ENCODE data around the gene MDM2.
A peak's percentile ranks its signal among the peaks of the same experiment; 100 is the strongest.

MDM2 gene

GRCh38 chr12:68851592-68852306, 43.8 kb downstream of the MDM2 start:
- DNase-seq (ENCODE audit: low spot score), result no peak

GRCh38 chr12:68853396-68854077, 45.6 kb downstream of the MDM2 start:
- no peak for DNase-seq (ENCODE audit: low spot score)

- DNase-seq (ENCODE audit: low spot score), result no peak
These were observed 46.1 kb downstream of the MDM2 start for GRCh38 chr12:68854078-68854468.

- DNase-seq (ENCODE audit: low spot score), result no peak
These were observed 46.6 kb downstream of the MDM2 start for GRCh38 chr12:68854554-68854953.

DNA sequence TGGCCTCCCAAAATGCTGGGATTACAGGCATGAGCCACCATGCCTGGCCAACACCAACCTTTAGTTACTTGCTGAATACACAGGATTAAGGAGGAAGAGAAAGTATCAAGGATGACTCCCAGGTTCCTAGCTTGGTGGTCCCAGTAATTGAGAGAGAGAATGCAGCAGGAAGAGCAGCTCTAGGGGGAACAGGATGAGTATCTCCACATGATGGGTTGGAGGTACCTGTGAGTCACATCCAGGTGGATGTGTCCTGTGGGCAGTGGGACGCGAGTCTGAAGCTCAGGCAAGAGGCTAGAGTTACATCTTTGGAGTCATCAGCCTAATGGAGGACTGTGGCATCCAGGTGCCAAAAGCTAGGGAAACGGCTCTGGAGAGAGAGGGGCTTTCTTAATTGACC, 47.1 kb downstream of the MDM2 start:
- no peak for DNase-seq (ENCODE audit: low spot score)

GRCh38 chr12:68855771-68856170, 47.8 kb downstream of the MDM2 start:
- DNase-seq (ENCODE audit: low spot score), result no peak

GRCh38 chr12:68856510-68856909, 48.5 kb downstream of the MDM2 start:
- DNase-seq (ENCODE audit: low spot score), result no peak

DNA sequence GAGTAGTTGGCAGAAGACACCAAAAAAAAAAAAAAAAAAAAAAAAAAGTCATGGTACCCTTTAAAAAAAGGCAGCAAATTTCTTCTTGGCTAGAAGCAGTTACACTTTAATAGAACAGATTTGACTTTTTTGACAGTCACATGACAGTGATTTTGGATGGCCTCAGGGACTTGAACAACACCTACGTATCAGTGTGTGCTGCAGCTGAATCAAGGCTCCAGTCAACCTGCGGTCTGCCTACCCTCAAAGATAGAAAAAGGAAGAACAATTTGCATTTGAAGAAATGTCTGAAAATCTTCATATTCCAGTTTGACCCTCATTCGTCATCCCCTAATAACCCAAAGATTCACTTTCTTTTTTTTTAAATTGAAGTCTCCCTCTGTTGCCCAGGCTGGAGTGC, 53.9 kb downstream of the MDM2 start:
- DNase-seq (ENCODE audit: low spot score), result no peak

- DNase-seq (ENCODE audit: low spot score), result no peak
These were observed 55.3 kb downstream of the MDM2 start for GRCh38 chr12:68863109-68863770.

- DNase-seq (ENCODE audit: low spot score), result peak; percentile 35
These were observed 56.0 kb downstream of the MDM2 start for GRCh38 chr12:68863886-68864454.

GRCh38 chr12:68864604-68865003, 56.6 kb downstream of the MDM2 start:
- no peak for DNase-seq (ENCODE audit: low spot score)

DNA sequence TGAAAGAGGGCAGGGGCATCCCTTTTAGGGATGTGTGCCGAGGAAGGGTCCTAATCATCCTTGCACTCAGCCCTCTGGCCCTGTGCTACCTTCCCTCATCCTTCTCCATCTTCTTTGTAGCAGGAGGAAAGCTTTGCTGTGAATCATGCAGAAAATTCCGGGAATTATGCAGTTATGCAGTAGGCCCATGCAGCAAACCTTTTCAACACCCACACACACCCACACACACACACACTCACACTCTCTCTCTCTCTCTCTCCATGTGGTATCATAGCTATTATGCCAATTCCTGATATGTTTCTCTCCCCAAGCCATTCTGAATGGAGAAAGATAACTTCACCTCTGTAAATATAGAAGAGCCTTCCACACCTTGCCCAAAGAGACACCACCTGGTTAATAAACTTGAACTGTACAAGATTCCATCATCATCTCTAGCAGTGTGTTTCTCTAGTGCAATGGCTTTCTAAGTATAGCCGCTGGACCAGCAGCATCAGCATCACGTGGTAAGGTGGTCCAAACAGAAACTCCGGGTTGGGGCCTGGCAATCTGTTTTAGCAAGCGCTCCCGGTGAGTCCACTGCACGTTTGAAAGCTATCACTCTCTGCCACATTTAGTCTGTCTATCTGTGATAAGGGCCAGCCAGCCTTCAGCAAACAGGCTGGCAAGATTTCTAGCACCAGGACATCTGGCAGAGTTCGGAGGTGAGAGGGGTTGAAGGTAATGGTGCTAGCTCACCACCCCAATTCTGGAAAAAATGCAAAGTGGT, 57.6 kb downstream of the MDM2 start:
- DNase-seq (ENCODE audit: low spot score), result no peak

DNA sequence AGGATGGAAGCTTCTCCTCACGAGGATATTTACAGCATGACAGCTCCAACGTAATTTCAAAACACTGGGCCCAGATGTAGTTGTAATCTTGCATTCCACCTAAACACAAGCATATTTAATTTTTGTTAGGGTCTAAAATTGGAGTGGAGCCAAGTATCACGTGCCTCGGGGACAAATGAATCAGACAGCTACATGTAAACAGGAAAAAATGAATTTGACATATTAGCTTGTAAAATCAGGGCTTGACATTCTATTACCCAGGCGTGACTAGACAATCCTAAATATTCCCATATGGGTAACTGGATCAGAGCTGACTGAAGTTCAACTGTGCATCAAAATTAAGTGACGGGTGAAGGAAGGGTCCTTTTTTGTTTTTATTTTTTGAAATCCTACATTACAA, 59.0 kb downstream of the MDM2 start:
- no peak for DNase-seq (ENCODE audit: low spot score)

DNA sequence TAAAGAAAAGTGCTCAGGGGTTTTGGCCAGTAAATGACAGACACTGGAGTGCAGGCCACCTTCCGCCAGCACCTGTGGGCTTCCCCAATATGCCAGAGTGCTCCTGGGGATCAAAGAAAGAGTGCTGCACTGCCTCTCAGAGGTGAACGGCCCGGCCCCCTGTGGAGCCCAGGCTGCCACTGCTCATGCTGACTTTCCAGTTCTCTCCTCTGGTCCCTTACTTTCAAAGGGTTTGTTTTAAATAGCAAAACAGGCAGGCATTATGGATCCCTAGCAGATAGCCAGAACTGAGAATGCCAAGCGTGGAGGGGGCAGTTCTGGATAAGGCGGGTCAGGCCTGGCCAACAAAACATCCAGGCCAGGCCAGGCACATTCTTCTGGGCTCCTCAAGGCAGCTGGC, 59.6 kb downstream of the MDM2 start:
- peak; percentile 29 for DNase-seq (ENCODE audit: low spot score)

DNA sequence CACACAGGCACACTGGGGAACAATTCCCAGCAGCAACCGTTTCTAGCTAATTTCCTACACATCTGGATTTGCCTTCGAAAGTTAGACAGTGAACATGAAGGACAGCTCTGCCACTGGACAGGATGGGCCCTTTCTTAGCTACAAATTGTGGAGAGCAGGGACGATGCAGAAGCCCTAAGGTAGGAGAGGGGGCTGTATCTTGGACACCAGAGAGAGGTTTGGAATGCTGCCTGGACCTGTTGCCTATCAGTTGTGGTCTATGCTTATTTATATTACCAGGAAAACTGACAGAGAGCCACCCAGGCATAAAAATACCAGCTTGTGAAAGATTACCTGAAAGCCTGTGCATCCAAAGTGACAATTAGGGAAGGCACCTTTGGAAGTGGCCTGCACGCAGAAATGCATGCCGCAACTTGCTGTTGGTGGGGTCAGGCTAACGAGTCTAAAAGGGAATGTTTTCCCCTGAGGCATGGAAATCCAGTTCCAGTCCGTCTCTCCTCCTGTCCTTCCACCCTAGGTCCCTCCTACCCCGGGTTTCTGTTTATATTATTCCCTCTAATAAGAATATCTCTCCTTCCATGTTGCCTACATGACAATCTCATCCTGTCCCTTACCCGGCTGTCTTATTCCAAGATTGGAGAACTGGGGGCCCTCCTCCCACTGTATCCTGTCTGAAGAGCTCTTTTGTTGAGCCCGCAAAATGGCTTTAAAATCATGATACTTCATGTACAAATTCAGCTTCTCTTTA, 60.2 kb downstream of the MDM2 start:
- DNase-seq (ENCODE audit: low spot score), result no peak

- no peak for DNase-seq (ENCODE audit: low spot score)
These were observed 62.0 kb downstream of the MDM2 start for GRCh38 chr12:68870011-68870410.

GRCh38 chr12:68870443-68870842, 62.5 kb downstream of the MDM2 start:
- no peak for DNase-seq (ENCODE audit: low spot score)

- no peak for DNase-seq (ENCODE audit: low spot score)
These were observed 63.4 kb downstream of the MDM2 start for GRCh38 chr12:68871396-68871795.

- peak; percentile 44 for DNase-seq (ENCODE audit: low spot score)
These were observed 63.9 kb downstream of the MDM2 start for GRCh38 chr12:68871921-68872320.

- no peak for DNase-seq (ENCODE audit: low spot score)
These were observed 65.3 kb downstream of the MDM2 start for GRCh38 chr12:68873316-68873715.

GRCh38 chr12:68876461-68876860, 68.5 kb downstream of the MDM2 start:
- no peak for DNase-seq (ENCODE audit: low spot score)
